Nephron progenitor cell (in vitro differentiated cells): Measurements from ENCODE around the gene PLIN1.

Source experiments
- DNase-seq: peaks from one replicate; pipeline ENCODE4 v3.0.0; 2021
- H3K27ac Mint-ChIP-seq: 2 replicates; pipeline ENCODE4 v1.8.0; 2021; ENCODE audit warnings: mild to moderate bottlenecking, moderate library complexity, mixed read lengths
- H3K27me3 Mint-ChIP-seq: 2 replicates; pipeline ENCODE4 v1.8.0; 2021; ENCODE audit warnings: mild to moderate bottlenecking, low read depth, mixed read lengths; ENCODE audit not compliant: poor library complexity
- H3K36me3 Mint-ChIP-seq: 2 replicates; pipeline ENCODE4 v1.8.0; 2021; ENCODE audit warnings: low read depth, mixed read lengths
- H3K4me1 Mint-ChIP-seq: 2 replicates; pipeline ENCODE4 v1.8.0; 2021; ENCODE audit warnings: mixed read lengths
- H3K4me3 Mint-ChIP-seq: 2 replicates; pipeline ENCODE4 v1.8.0; 2021; ENCODE audit warnings: mild to moderate bottlenecking, moderate library complexity, mixed read lengths
- H3K9me3 Mint-ChIP-seq: 2 replicates; pipeline ENCODE4 v1.8.0; 2021; ENCODE audit warnings: mild to moderate bottlenecking, moderate library complexity, mixed read lengths
- TF ChIP-seq, protein P1 (sequence below): fragments of 200-600 bp; sonication (generic); IDR thresholded peaks from 2 replicates; pipeline ENCODE4 v1.5.0; 2021; ENCODE audit warnings: antibody characterized with exemption

The PLIN1 gene

GRCh38 chr15:89641053-89641452 is 38.1 kb downstream of the PLIN1 start:
- Mint-ChIP-seq H3K27me3 (peaks cover 3% of the 10 kb centered on the region), H3K9me3 (peaks cover 12% of the 10 kb centered on the region), H3K4me3 (no peak overlapping the region), H3K36me3 (peaks cover 57% of the 10 kb centered on the region), H3K4me1 (no peaks in the 10 kb centered on the region), H3K27ac (peak overlapping the region; percentile 46)
- DNase-seq = no peak
- TF ChIP-seq, protein P1, sequence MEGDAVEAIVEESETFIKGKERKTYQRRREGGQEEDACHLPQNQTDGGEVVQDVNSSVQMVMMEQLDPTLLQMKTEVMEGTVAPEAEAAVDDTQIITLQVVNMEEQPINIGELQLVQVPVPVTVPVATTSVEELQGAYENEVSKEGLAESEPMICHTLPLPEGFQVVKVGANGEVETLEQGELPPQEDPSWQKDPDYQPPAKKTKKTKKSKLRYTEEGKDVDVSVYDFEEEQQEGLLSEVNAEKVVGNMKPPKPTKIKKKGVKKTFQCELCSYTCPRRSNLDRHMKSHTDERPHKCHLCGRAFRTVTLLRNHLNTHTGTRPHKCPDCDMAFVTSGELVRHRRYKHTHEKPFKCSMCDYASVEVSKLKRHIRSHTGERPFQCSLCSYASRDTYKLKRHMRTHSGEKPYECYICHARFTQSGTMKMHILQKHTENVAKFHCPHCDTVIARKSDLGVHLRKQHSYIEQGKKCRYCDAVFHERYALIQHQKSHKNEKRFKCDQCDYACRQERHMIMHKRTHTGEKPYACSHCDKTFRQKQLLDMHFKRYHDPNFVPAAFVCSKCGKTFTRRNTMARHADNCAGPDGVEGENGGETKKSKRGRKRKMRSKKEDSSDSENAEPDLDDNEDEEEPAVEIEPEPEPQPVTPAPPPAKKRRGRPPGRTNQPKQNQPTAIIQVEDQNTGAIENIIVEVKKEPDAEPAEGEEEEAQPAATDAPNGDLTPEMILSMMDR = no peak

DNA sequence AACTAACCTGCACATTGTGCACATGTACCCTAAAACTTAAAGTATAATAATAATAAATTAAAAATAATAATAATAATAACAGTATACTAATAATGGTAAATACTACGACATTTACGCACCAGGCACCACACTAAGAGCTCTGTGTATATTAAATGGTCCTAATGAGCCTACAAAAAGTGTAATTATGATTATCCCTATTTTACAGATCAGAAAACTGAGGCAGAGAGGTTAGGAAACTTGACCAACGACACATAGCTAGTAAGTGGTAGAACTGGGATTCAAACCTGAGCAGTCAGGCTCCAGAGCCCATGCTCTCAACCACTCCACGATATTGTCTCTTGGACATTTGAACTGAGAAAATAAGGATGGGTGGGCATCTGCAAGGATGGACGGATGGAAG is 38.9 kb downstream of the PLIN1 start:
- TF ChIP-seq, protein P1 = no peak
- Mint-ChIP-seq H3K9me3 (peaks cover 20% of the 10 kb centered on the region), H3K36me3 (peaks cover 61% of the 10 kb centered on the region), H3K27ac (no peak overlapping the region), H3K27me3 (peaks cover 3% of the 10 kb centered on the region), H3K4me1 (no peaks in the 10 kb centered on the region), H3K4me3 (no peak overlapping the region)
- DNase-seq = no peak

DNA sequence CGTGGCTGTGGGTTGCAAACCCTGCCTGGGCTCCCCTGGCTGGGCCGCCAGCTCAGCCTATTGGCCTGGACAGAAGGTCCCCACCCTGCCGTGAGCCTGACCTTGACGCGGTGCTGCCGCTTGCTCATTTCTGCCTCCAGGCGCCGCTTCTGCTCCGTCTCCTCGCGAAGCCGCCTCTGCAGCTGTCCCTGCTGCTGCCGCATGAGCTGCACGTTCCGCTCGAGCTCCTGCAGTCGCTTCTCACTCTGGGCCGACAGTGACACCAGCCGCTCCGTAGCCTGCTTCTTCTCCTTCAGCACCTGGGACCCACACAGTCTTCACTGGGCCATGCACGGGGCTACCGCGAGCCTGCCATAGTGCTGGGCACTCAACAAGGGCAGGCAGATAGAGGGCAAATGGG is 45.6 kb downstream of the PLIN1 start:
- H3K4me1 Mint-ChIP-seq = no peaks in the 10 kb centered on the region
- DNase-seq = no peak
- H3K36me3 Mint-ChIP-seq = peaks cover 69% of the 10 kb centered on the region
- H3K9me3 Mint-ChIP-seq = peaks cover 41% of the 10 kb centered on the region
- no peak overlapping the region for H3K27ac Mint-ChIP-seq
- no peak overlapping the region for H3K4me3 Mint-ChIP-seq
- TF ChIP-seq, protein P1 = no peak
- peaks cover 3% of the 10 kb centered on the region for H3K27me3 Mint-ChIP-seq

- H3K4me1 Mint-ChIP-seq = no peaks in the 10 kb centered on the region
- TF ChIP-seq, protein P1 = no peak
- no peak for DNase-seq
- peaks cover 41% of the 10 kb centered on the region for H3K9me3 Mint-ChIP-seq
- H3K27me3 Mint-ChIP-seq = peaks cover 3% of the 10 kb centered on the region
- no peak overlapping the region for H3K4me3 Mint-ChIP-seq
- peak overlapping the region; percentile 29 for H3K27ac Mint-ChIP-seq
- peaks cover 72% of the 10 kb centered on the region for H3K36me3 Mint-ChIP-seq
Measured at GRCh38 chr15:89632563-89633430, 46.4 kb downstream of the PLIN1 start.

GRCh38 chr15:89631902-89632264 is 47.3 kb downstream of the PLIN1 start:
- DNase-seq = no peak
- peaks cover 3% of the 10 kb centered on the region for H3K27me3 Mint-ChIP-seq
- peaks cover 80% of the 10 kb centered on the region for H3K36me3 Mint-ChIP-seq
- no peak overlapping the region for H3K4me3 Mint-ChIP-seq
- no peaks in the 10 kb centered on the region for H3K4me1 Mint-ChIP-seq
- peak overlapping the region; percentile 53 for H3K27ac Mint-ChIP-seq
- TF ChIP-seq, protein P1 = no peak
- peaks cover 38% of the 10 kb centered on the region for H3K9me3 Mint-ChIP-seq
